Stimulated activated effector memory CD8-positive, alpha-beta T cell treated with anti-CD3 and anti-CD28 coated beads, Interleukin-12 subunit alpha, Interleukin-12 subunit beta, amount 100 ng/mL, for 72 hours (primary cell): ENCODE data around the gene TACC2.

Experiments used
- ATAC-seq: fragments of 150-1000 bp; cut with Tn5 transposase; 2 replicates; pipeline ENCODE4 v1.10.0; 2021
- DNase-seq, 2 donors: peaks; one replicate each; pipeline ENCODE4 v3.0.0; 2021 to 2022; ENCODE audit warnings: low spot score in 2 of 2
- H3K27ac Mint-ChIP-seq: one replicate; pipeline ENCODE4 v1.8.0; 2022; ENCODE audit warnings: mild to moderate bottlenecking, mixed read lengths
- H3K36me3 Mint-ChIP-seq: one replicate; pipeline ENCODE4 v1.8.0; 2022; ENCODE audit warnings: mild to moderate bottlenecking, mixed read lengths
- H3K4me1 Mint-ChIP-seq: one replicate; pipeline ENCODE4 v1.8.0; 2022; ENCODE audit warnings: mixed read lengths
- H3K4me3 Mint-ChIP-seq: one replicate; pipeline ENCODE4 v1.8.0; 2022; ENCODE audit warnings: mild to moderate bottlenecking, mixed read lengths
- H3K9me3 Mint-ChIP-seq: one replicate; pipeline ENCODE4 v1.8.0; 2022; ENCODE audit warnings: mixed read lengths

Gene TACC2

GRCh38 chr10:122236690-122237306 is 247.8 kb downstream of the TACC2 start:
- DNase-seq (no peak), ATAC-seq (no peak)
- no peaks in the 10 kb centered on the region for H3K4me1 Mint-ChIP-seq
- H3K27ac Mint-ChIP-seq: no peak overlapping the region
- H3K9me3 Mint-ChIP-seq: no peaks in the 10 kb centered on the region
- H3K4me3 Mint-ChIP-seq: no peak overlapping the region
- H3K36me3 Mint-ChIP-seq: no peaks in the 10 kb centered on the region

GRCh38 chr10:122237331-122237990 is 248.5 kb downstream of the TACC2 start:
- Mint-ChIP-seq H3K27ac (no peak overlapping the region), H3K36me3 (no peaks in the 10 kb centered on the region)
- no peak for DNase-seq

DNA sequence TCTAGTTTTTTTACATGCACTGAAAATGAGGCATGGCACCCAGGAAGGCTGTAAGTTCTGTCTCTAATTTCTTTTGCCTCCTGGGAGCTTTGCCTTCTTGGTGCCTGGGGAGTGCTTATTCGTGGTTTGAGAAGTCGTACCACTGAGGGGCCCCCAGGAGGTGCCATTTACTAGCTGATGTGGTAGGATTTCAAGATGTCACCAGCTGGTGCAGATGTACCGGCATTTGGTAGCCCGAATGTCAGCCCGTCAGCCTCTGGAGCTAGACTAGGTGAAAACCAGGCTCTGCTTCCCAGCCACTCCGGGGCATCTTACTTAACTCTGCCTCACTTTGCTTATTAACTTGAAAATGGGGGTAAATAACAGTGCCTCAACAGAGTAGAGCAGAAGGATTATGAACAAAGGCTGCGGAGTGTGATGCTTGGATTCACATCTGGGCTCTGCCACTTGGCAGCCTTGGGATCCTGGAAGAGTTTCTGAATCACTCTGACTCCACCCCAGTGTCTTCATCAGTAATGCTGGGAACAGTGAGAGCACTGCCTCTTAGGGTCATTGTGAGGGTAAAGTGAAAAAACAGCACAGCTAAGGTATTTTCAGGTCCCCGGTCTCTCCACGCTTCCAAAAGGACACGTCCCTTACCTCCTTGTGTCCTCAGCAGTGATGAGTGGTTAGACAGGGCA is 250.8 kb downstream of the TACC2 start:
- no peaks in the 10 kb centered on the region for H3K9me3 Mint-ChIP-seq
- no peak for DNase-seq
- ATAC-seq: no peak
- no peak overlapping the region for H3K27ac Mint-ChIP-seq
- H3K4me1 Mint-ChIP-seq: no peaks in the 10 kb centered on the region
- H3K36me3 Mint-ChIP-seq: no peaks in the 10 kb centered on the region
- H3K4me3 Mint-ChIP-seq: no peak overlapping the region

More at GRCh38 chr10:122237331-122237990, 248.5 kb downstream of the TACC2 start:
- no peaks in the 10 kb centered on the region for H3K9me3 Mint-ChIP-seq
- no peaks in the 10 kb centered on the region for H3K4me1 Mint-ChIP-seq
- no peak overlapping the region for H3K4me3 Mint-ChIP-seq
- ATAC-seq: no peak

GRCh38 chr10:122240401-122240800 is 251.4 kb downstream of the TACC2 start:
- Mint-ChIP-seq H3K4me1 (peaks cover 5% of the 10 kb centered on the region), H3K4me3 (no peak overlapping the region), H3K9me3 (no peaks in the 10 kb centered on the region), H3K27ac (no peak overlapping the region), H3K36me3 (no peaks in the 10 kb centered on the region)
- no peak for DNase-seq
- ATAC-seq: no peak

DNA sequence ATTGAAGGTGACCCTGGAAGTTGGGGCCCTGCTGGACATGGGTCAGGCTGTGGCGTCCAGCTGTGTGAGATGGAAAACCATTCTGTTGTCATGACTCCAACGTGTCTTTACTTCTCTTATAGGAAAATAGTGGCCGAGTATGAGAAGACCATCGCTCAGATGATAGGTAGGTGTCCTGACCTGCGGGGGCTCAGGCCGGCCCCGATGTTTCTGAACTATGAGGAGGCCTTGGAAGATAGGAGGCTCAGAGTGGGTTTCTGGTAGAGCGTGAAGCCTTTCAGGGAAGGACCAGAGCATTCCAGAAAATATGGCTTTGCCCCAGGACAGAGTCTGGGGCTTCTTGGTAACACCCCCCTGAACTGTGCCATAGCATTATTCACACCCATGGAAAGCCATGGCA is 252.9 kb downstream of the TACC2 start:
- Mint-ChIP-seq H3K4me3 (no peak overlapping the region), H3K36me3 (no peaks in the 10 kb centered on the region), H3K27ac (no peak overlapping the region), H3K9me3 (no peaks in the 10 kb centered on the region), H3K4me1 (peaks cover 5% of the 10 kb centered on the region)
- DNase-seq (no peak), ATAC-seq (no peak)

GRCh38 chr10:122243550-122243949 is 254.6 kb downstream of the TACC2 start:
- H3K4me1 Mint-ChIP-seq: peaks cover 5% of the 10 kb centered on the region
- ATAC-seq (no peak), DNase-seq (no peak)
- H3K27ac Mint-ChIP-seq: no peak overlapping the region
- no peaks in the 10 kb centered on the region for H3K36me3 Mint-ChIP-seq
- no peaks in the 10 kb centered on the region for H3K9me3 Mint-ChIP-seq
- no peak overlapping the region for H3K4me3 Mint-ChIP-seq

- Mint-ChIP-seq H3K4me1 (peaks cover 5% of the 10 kb centered on the region), H3K36me3 (no peaks in the 10 kb centered on the region), H3K27ac (no peak overlapping the region), H3K9me3 (no peaks in the 10 kb centered on the region), H3K4me3 (no peak overlapping the region)
- DNase-seq (no peak), ATAC-seq (no peak)
Measured at GRCh38 chr10:122244001-122244975, 255.3 kb downstream of the TACC2 start.

DNA sequence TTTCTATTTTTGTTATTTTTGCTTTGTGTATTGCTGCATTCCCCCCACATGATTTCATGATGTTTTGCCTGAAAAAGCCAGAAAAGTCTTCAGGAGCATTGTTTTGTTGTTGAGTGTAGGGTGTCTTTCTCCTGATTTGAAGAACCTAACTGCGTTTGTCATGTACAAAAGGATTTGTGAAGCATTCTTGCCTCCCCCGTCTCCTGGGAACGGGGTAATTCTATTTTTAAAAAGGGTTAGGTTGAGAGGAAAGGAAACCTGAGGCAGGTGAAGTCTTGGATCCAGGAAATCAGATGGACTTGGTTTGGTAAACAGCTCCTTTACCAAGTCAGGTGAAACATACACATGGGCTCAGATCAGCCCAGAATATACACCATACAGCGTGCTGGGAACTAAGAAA is 256.2 kb downstream of the TACC2 start:
- H3K4me3 Mint-ChIP-seq: no peak overlapping the region
- no peak for DNase-seq
- peaks cover 5% of the 10 kb centered on the region for H3K4me1 Mint-ChIP-seq
- H3K9me3 Mint-ChIP-seq: no peaks in the 10 kb centered on the region
- no peak overlapping the region for H3K27ac Mint-ChIP-seq
- ATAC-seq: no peak
- no peaks in the 10 kb centered on the region for H3K36me3 Mint-ChIP-seq

- peaks cover 5% of the 10 kb centered on the region for H3K4me1 Mint-ChIP-seq
- H3K9me3 Mint-ChIP-seq: no peaks in the 10 kb centered on the region
- DNase-seq: no peak
- ATAC-seq: no peak
- no peaks in the 10 kb centered on the region for H3K36me3 Mint-ChIP-seq
- H3K4me3 Mint-ChIP-seq: no peak overlapping the region
- H3K27ac Mint-ChIP-seq: no peak overlapping the region
Measured at GRCh38 chr10:122245897-122246296, 256.9 kb downstream of the TACC2 start.

DNA sequence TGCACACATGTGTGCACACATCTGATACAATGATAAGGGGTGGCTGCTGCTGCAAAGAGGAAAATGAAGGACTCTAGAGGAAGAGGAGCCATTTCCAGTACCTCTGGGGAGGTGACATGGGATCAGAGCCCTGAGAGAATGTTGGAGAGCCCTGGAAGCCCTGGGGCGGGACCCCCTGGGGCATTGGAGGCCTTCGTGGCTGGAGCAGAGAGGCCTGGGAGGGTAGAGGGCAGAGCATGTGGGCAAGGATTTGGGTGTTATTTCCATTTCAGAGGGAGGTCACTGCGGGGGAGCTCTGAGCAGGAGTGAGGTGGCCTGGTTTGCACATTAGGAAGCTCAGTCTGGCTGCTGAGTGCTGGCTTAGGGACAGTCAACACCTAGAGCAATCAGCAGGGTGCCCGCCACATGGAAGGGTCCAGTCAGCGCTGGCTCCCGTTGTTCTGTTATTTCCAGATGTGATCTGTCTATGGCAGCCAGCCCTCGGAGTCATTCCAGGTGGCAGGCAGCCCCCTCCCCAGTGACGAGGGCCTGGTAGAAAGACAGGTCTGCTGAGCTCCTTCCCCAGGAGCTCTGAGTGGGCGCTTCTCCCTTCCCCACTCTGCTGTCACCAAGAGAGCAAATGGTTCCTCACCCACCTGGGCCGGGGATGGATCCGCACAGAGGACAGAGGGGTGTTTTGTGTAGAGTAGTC is 258.0 kb downstream of the TACC2 start:
- Mint-ChIP-seq H3K9me3 (no peaks in the 10 kb centered on the region), H3K4me3 (no peak overlapping the region), H3K27ac (no peak overlapping the region), H3K4me1 (peaks cover 5% of the 10 kb centered on the region), H3K36me3 (no peaks in the 10 kb centered on the region)
- DNase-seq: no peak
- no peak for ATAC-seq

DNA sequence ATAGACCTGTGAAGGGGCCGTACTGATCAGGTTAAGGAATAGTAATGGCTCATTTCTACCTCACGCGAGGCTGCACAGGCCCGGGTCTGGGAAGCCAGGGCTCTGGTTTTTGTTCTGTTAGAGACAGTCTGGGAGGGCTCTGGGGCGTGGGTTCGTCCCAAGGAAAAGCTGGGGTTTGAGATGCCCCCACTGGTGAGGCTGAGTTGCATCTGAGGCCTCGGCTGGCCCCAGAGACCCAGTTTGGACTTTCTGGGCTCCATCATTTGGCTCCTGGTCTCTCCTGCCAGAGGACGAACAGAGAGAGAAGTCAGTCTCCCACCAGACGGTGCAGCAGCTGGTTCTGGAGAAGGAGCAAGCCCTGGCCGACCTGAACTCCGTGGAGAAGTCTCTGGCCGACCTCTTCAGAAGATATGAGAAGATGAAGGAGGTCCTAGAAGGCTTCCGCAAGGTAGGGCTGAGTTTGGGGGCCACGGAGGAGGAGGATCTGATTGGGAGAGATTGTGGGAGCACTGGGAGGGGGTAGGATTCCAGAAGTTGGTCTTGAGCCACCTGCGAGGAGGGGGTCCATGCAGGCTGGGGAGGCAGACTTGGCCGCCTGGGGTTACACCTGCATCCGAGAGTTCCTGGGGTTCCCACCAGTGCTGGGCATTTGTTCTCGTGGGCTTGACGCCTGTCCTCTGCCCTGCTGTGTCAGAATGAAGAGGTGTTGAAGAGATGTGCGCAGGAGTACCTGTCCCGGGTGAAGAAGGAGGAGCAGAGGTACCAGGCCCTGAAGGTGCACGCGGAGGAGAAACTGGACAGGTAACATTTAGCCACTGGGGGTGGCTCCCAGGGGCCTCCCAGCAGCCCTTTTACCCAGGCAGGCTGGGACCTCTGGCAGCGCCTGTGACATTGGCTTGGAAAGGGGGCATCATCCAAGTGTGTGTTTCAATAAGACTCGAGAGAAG is 259.7 kb downstream of the TACC2 start:
- Mint-ChIP-seq H3K36me3 (no peaks in the 10 kb centered on the region), H3K9me3 (no peaks in the 10 kb centered on the region), H3K4me3 (no peak overlapping the region), H3K27ac (no peak overlapping the region), H3K4me1 (peaks cover 5% of the 10 kb centered on the region)
- ATAC-seq (no peak), DNase-seq (no peak)

DNA sequence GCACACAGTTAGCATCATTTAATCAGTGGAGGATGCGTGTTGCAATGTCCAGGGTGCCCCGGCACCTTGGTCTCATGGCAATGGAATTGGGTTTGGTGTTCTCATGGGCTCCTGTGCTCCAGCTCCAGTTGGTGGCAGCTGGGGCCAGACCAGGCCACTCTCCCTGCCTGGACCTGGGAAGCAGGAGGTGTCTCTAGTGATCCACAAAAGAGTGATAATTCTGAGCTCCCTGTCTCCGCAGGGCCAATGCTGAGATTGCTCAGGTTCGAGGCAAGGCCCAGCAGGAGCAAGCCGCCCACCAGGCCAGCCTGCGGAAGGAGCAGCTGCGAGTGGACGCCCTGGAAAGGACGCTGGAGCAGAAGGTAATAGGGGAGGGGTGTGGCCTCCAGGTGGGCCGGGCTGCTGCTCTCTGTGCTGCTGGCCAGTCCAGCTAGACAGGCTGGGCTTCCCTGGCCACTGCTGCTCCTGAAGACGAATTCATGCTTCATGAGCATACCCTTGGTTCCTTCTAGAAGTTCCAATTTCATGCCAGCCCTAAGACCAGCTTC is 260.4 kb downstream of the TACC2 start:
- no peak for DNase-seq
- Mint-ChIP-seq H3K36me3 (no peaks in the 10 kb centered on the region), H3K9me3 (no peaks in the 10 kb centered on the region), H3K4me3 (no peak overlapping the region), H3K27ac (no peak overlapping the region), H3K4me1 (peaks cover 5% of the 10 kb centered on the region)
- ATAC-seq: no peak

GRCh38 chr10:122249991-122250750 is 261.2 kb downstream of the TACC2 start:
- Mint-ChIP-seq H3K4me3 (no peak overlapping the region), H3K9me3 (no peaks in the 10 kb centered on the region), H3K4me1 (peaks cover under 1% of the 10 kb centered on the region), H3K36me3 (no peaks in the 10 kb centered on the region), H3K27ac (no peak overlapping the region)
- DNase-seq (no peak), ATAC-seq (no peak)
